Measurements from ENCODE around the gene NPAS3.

GRCh38 chr14:33019346-33019745, 80.7 kb downstream of the NPAS3 start:
- TF ChIP-seq, protein P1, sequence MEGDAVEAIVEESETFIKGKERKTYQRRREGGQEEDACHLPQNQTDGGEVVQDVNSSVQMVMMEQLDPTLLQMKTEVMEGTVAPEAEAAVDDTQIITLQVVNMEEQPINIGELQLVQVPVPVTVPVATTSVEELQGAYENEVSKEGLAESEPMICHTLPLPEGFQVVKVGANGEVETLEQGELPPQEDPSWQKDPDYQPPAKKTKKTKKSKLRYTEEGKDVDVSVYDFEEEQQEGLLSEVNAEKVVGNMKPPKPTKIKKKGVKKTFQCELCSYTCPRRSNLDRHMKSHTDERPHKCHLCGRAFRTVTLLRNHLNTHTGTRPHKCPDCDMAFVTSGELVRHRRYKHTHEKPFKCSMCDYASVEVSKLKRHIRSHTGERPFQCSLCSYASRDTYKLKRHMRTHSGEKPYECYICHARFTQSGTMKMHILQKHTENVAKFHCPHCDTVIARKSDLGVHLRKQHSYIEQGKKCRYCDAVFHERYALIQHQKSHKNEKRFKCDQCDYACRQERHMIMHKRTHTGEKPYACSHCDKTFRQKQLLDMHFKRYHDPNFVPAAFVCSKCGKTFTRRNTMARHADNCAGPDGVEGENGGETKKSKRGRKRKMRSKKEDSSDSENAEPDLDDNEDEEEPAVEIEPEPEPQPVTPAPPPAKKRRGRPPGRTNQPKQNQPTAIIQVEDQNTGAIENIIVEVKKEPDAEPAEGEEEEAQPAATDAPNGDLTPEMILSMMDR (conservative IDR thresholded peaks at IDR 0.05; ENCODE audit: low read depth, low read length): no peak
- TF ChIP-seq EZH2phosphoT487 (IDR thresholded peaks at IDR 0.05; ENCODE audit: borderline replicate concordance, low read length): no peak
- no peak for TF ChIP-seq EZH2 (IDR thresholded peaks at IDR 0.05; ENCODE audit: low read length, unreplicated experiment)

All from PC-3 (cell line).